HG02759 (cell line): ENCODE results near the gene TMEM238L.

Experiments
- ATAC-seq: cut with Tn5 transposase; IDR thresholded peaks from one replicate; pipeline ENCODE4 v1.9.1; 2021; ENCODE audit warnings: mild to moderate bottlenecking, moderate library complexity; ENCODE audit not compliant: unreplicated experiment

Gene TMEM238L

DNA sequence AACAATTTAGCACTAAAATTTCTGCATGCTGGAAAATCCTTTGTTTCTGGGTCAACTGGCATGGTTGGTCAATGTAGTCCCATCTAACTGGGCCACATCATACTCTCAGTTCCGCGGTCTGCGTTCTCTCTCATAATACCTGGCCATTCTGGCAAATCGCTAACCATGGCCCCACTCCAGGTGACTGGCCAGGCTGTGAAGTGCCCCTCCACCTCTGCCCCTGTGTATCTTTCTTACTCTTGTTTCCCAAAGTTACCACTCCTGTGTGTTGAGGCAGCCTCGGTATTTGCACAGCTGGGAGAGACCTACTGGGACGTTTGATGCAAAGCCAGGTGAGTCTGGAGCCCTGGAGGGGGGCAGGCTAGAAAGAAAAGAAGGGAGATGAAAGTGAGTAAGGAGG lies 2.0 kb upstream of the TMEM238L start:
- ATAC-seq = no peak

DNA sequence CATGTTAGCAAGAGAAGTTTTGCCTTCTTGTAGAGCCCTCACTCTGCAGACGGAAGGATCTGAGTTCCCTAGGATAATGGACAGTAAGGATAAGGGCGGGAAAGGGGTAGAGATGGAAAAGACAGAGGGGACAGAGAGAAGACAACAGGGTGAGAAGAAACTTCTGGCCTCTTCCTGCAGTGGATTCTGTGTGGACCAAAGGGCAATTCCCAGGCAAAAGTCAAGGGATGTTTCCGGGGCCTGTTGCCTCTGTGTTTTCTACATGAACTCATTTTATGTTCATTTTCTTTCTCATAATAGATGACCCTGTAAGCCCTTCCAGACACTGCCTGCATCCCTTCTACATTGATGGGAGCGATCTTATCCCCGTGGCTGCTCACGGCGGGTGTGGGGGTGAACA lies 647 bp upstream of the TMEM238L start:
- no peak for ATAC-seq

DNA sequence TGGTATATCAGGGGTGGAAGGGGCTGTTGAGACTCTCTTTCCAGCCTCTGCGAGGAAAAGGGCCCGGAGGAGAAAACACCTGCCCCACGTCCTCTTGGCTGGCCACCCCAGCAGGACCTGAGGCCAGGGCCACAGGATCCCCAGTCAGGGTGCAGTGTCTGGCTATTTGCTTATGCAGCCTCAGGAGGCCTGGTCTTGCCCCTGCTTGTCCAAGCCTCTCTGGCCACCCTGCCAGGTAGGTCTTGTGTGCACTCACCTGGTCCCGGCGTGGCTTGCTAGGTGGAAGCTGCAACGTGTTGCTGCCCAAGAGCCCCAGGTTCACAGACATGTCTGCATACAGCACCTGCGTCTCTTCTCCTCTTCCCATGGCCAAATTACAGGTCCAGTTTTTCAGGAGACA lies 549 bp downstream of the TMEM238L start:
- ATAC-seq = no peak

DNA sequence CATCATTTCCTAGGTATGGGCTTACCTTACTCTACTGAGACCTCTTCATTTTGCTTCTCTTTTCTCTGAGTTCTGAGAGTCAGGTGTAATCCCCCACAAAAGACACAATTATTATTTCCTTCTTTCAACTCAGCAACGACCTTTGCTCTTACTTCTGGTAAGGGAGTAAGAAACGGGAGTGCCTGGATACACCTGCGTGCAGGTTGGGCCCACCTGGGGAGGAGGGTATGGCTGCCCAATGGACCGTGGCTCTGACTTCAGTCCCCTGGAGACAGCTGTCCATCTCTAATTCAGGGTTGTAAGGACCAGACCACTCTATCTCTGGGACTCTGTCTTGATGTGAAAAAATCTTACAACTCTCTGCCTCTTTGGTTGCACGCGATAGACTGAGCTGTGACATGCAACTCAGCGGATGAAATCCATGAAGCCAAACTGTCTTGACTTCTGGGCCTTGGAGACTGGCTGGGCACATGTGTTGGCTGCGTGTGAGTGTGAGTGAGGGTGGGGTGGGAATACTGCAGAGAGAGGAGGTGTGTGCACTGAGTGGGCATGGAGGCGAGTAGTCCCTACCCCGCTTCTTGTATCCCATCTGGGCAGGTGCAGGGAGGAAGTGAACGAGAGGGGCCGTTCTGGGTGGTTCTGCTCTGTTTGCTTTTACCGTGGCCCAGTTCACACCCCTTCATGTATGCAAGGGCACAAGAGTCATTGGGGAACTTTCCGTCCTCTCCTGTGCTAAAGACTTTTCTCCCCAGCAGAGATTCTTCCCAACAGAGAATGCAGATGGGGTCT lies 1.2 kb downstream of the TMEM238L start:
- no peak for ATAC-seq

DNA sequence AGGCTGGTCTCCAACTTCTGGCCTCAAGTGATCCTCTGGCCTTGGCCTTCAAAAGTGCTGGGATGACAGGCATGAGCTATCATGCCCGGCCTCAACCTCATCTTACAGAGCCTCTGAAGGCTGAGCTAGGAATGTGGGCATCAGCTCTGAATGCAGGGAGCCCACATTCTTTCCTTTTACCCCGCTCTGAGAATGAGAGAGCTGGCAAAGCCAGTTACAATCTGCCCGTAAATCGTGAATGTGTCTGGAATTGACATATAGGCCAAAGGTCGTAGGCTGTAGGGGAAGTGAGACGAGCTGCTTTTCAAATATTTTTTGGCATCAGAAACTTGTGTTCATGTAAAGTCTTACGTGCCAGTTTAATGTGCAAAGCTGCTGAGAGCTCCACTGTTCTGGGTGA lies 4.5 kb downstream of the TMEM238L start:
- ATAC-seq = no peak

DNA sequence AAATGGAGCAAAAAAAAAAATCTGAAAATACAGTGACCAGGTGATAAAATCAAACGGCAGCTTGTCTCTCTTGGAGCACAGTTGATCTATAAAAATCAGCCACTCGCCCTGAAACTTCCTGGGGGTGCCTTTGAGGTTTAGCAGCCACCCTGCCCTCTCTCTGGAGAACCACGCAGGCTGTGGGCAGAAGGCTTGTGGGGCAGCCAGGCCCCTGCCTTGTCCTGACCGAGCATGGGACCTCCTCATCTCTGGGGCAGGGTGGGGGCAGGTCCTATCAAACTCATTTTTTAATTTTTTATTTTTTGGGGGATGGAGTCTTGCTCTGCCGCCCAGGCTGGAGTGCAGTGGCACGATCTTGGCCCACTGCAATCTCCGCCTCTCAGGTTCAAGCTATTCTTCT lies 5.0 kb downstream of the TMEM238L start:
- ATAC-seq = no peak

DNA sequence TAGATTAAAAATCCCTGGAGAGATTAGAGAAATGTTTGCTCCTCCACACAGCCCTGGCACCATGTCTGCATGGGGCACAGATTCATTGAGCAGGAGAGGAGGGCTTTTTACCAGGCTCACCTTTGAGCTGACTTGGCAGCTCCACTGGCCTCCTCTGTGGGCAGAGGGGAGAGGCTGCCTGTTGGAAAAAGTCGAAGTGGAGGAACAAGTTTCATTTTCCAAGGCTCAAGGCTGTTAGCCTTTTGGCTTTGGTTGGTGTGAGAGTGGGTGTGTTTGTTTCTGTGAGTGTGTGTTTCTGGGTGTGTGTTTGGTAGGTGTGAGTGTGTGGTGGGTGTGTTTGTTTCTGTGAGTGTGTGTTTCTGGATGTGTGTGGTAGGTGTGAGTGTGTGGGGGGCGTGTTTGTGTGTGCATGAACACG lies 5.6 kb downstream of the TMEM238L start:
- no peak for ATAC-seq

DNA sequence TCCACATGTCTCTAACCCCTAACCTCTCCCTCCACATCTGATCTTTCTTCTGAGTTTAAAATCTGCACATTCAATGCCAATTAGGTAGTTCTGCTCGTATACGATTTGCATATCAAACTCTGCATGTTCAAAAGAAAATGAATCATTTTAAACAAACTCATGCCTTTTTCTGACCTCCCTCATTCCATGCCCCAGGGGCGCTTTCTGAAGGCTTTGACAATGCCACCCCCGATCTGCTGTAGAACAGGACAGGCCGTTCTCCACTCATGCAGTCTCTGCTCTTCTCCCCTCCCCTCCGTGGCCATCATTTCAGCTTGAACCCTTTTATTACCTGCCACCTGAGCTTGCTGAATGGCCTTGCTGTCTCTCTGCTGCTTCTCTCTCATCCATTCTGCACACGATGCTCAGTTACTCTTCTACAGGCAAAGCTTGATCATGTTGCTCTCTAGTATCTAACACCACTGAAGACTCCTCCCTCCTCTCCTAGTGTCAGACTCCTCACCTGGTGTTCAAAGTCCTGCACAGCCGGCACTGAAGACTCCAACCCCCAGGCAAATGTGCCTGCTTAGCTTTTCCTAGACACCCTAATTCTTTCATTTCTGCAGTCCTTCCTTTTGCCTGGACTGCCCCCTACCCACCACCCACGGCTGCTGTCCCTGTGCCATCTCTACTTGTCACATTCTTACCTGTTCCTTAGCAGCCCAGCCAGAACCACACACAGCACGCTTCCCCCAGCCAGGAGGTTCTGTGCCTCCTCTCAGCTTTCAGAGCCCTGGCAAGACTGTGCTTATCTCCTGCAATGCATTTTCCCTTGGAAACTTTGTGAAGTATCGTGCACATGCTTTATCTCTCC lies 6.2 kb downstream of the TMEM238L start:
- no peak for ATAC-seq

DNA sequence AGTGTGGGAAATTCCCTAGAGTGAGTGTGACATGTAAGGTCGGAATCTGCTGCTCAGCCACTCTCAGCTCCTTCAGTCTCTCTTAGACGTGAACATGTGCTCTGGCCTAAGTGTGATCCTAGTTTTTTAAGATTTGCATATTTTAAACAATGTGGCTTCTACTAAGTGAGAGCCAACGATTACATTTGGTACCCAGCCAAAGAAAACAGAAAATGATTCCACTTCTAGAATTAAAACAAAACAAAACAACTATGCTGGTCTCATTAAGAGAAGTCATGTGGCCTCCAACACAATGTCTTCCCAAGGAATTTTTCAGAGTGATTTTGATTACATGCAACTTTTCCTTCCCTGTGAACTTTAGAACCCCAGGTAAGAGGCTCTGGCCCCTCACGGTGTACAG lies 10.1 kb downstream of the TMEM238L start:
- no peak for ATAC-seq

DNA sequence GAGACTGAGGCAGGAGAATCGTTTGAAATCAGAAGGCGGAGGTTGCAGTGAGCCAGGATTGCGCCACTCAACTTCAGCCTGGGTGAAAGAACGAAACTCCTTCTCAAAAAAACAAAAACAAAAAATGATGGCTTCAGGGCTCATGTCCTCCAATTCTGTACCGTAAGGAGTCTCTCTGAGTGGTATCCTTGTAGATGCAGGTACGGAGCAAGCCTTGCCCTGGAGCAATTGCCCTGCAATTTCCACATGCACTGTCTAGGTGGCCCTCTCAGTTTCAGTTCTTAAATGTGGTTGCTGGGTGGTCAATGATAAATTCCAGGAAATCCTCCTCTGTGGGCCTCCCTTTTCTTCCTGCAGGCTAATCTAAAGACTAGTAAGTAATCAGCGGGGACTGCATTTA lies 10.6 kb downstream of the TMEM238L start:
- no peak for ATAC-seq

DNA sequence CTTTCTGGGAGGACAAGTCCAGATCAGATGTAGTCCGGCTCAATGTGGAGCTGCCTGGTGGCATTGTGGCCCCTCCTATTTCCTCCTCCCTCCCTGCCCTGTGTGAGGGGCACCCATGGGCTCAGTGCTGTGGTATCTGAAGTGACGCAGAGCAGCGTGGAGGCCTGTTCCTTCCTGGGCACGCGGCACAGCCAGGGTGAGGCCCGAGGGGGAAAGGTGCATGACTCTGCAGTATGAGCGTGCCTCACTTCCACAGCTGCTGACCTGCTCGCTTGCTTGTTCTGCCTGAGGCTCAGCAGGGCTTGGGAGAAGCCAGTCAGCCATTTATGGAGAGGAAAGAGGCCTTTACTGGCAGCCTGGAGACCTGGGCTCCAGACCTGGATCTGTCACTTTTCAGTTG lies 11.7 kb downstream of the TMEM238L start:
- no peak for ATAC-seq

DNA sequence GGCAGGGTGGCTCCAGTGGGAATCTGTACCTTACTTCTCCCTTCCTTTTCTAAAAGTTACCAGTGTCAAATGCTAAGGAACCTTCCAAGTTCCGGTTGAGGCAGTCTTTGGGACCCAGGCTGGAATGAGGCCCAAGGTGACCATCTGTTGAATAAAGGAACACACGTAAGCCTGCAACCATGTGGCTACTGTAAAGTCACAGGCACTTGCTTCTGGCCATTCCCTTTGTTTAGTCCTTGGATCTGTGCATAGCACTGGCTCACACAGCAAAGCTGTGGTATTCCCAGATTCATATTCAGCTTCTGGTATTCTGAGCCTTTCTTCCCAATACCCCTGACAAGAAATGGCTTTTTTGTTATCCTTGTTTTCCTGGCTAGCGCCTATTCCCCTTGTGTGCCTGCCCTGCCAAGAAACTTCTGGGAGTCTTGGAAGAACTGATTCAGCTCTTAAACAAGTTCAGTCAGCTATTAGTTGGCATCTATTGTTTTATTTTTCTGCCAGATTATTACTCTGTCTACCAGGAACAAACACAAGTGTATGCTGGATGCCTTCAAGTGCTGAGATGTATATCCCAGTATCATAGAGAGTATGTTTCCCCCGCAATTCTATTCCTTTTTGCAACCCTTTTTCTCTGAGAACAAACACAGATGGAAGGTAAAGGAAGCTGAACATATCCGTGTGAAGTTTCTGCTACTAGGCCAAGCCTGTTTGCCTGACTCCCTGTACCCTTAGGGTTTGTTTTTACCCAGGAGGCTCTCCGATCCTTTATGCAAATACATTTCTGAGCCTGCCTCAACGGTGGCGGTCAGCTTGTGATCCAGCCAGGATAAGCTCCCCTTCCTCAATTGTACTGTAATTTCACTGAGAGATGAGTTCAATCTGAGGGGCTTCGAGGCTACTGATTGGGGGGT lies 13.2 kb downstream of the TMEM238L start:
- ATAC-seq = no peak

DNA sequence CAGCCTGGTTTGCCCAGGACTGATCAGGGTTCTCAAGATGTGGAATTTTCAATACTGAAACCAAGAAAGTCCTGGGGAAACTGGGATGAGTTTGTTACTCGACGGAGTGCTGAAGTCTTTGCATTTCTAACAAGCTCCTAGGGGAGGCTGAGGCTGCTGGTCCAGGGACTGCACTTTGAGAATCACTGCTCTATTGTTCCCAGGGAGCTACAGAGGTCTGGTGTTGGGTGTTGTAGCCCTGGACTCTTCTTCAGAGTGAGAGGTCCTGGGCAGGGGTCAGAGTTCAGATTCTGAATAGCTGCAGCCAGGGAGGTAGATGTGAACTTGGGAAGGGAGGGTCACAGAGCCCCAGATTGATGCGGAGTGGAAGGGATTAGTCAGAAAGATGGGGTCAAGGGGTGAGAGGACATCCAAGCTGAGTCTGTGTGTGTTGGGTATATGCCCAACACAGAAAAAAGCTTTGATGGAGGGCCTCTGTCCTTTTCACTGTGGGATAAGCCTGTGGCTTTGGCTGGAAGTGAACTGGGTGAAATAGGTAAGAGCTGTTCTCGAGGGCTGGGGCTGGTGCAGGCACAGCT lies 14.1 kb downstream of the TMEM238L start:
- no peak for ATAC-seq

DNA sequence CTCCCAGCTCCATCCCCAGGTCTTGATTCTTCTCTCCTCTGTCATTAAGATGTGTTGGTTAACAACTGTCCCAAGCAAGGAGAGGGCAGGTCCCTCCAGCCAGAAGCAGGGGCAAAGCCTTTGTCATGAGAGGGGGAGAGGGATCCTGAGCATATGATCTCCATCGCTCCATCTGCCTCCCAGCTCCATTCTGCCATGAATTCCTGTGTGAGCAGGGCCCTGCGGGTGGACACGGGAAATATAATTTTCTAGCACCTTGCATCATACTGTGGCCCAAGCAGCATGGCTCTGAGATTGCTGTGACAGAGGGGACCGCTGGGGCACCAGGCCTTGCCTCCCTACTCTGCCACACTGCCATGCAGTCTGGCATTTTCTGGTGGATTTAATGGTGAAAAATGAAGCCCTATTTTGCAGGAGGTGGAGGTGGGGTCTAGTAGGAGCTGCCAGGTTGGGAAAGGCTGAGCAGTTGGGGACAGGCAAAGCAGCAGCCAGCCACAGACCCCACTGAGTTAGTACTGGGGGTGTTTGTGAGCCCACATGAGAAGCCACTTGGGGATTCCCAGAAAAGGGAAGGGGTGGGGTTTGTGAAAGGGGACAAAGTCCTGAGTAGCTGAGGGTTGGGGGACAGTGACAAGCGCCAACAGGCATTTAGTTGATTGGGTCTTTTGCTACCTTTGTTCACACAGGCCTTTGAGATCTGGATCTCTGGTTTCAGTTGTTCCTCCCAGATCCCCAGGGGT lies 16.4 kb downstream of the TMEM238L start:
- no peak for ATAC-seq

DNA sequence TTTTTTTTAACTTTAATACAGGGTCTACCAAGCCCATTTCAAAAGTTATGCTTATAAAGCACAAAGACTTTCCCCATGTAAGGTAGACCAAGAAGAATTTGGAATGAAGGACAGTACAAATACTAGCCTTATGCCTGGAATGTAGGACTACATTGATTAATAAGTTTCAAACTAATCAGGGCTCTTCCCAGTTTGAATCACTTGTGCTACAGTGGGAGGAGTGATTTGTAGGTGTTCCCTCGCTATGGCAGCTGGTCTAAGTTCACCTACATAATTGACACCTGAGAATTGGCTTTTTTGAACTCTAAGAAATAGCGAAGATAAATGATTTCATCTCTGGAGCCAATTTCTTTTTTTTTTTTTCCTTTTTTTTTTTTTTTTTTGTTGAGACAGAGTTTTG lies 18.6 kb downstream of the TMEM238L start:
- no peak for ATAC-seq

DNA sequence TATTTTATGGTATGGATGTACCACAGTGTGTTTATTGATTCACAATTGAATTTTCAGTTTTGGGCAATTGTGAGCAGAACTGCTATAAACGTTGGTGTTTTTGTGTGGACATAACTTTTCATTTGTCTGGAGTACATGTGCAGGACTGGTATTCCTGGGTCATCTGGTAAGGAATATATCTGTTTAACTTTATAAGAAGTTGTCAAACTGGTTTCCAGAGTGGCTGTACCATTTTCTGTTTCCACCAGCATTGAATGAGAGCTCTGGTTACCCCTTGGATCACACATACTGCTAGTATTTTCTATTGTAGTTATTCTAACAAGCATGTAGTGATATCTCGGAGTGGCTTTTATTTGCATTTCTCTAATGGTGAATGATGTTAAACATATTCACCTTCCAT lies 24.3 kb downstream of the TMEM238L start:
- no peak for ATAC-seq

DNA sequence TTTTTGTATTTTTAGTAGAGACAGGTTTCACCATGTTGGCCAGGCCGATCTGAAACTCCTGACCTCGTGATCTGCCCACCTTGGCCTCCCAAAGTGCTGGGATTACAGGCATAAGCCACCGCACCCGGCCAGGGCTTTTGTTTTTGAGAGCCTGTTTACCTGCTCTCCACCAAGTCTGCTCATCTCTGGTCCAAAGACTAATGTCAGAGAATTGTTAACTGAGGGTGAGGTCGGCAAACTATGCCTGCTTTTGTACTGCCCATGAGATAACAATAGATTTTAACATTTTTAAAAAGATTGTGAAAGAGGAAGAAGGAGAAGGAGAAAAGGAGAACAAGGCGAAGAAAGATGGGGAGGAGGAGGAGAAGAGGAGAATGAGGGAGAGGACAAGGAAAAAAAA lies 26.0 kb downstream of the TMEM238L start:
- no peak for ATAC-seq

DNA sequence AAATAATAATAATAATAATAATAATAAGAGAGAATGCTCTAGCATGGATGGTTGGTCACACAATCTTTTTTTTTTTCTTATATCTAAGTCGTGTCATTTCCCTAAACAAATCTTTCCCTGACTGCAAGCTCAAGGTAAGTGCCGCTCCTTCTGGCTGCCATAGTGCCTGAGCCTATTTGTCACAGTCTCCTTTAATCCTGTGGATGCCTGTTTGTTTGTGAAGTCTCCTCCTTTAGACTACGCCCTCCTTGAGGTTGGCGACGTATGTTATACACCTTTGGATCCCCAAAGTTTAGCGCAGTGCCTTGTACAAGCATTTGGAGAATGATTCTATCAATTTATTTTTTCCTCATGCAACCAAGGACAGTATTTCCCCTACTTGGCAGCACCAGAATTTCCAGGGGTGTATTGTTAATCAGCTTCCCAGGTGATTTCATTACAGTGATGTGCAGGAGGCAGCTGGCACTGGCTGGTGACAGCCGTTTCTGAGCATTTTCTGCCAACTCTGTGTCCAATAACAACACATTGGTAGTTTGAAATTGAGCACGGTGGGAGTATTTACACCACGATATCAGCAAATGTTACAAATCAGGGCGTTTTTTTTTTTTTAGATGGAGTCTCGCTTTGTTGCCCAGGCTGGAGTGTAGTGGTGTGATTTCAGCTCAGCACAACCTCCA lies 26.6 kb downstream of the TMEM238L start:
- no peak for ATAC-seq

DNA sequence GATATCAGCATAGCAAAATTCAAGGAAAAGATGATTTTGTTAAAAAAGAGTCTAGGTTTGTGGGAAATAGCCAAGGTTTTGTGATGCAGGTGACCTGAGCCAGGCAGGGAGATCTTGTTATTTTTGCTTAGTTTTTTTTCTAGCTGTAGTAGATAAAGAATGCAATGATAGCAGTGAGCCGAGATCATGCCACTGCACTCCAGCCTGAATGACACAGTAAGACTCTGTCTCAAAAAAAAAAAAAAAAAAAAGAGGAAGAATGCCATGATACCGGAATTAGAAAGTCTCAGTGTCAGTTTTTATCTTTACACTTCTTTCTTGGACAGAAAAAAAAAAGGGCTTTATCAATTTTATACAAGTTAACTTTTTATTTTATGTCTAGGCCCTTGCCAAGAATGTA lies 27.5 kb downstream of the TMEM238L start:
- no peak for ATAC-seq
